Fibroblast of villous mesenchyme (primary cell): ENCODE results near the gene MTCH1. TPM values are rescaled to one million over a fixed set of nuclear protein-coding genes. Genes with fewer than 3 reads are reported as not detected.
A peak's percentile ranks its signal among the peaks of the same experiment; 100 is the strongest.

Experiments
- DNase-seq: peaks from one replicate; pipeline ENCODE4 v3.0.0-alpha.2; 2010; ENCODE audit warnings: low read depth
- H3K4me3 ChIP-seq: 2 replicates; pipeline ENCODE4 v1.5.1; 2011; ENCODE audit warnings: low read depth, mild to moderate bottlenecking, low read length
- total RNA-seq: library from RNA; depleted of rRNA; stranded (reverse); fragments of >200 nt; gene quantifications from 2 replicates; pipeline ENCODE4 v1.2.3, GENCODE V29; 2012
- TF ChIP-seq, protein P1 (sequence below): IDR thresholded peaks from 2 replicates; pipeline ENCODE4 v1.5.1; 2012; ENCODE audit warnings: low read depth, mild to moderate bottlenecking, low read length; ENCODE audit not compliant: insufficient read depth

MTCH1 gene
- total RNA-seq, 1 donor = 228 TPM

DNA sequence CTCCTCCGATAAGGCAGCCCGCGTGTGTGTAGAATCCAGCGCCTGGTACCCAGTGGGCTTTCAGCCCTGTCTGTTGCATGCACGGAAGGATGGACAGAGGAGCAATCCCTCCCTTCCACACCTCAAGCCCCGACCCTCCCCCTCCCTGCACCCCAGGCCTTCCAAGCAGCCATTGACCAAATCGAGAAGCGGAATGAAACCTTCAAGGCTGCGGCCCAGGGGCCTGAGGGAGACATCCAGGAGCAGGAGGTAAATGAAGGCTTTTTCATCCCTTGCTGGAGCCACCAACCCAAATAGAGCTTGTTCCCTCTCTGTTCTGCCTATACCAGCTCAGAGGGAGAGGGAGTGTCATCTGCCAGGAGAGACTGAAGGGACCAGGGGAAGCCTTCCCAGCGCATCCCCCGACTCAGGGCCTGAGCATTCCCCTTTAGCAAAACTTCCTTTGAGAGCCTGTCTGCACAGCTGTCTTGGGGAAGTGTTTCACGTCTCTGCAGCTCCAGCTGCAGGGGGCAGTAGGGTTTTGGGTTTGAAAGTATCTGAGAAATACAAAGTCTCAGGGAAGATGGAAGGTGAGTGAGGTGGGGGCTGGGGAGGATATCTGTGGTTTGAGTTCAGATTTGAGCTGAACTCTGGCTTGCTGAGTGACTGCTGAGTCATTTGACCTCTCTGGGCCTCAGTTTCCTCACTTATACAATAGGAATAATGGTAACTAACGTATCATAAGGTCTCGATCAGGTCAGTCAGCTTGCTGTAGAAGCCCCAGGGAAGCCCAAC lies 35.5 kb upstream of the MTCH1 start:
- peak; percentile 56 for DNase-seq
- H3K4me3 ChIP-seq = no peak overlapping the region
- TF ChIP-seq, protein P1, sequence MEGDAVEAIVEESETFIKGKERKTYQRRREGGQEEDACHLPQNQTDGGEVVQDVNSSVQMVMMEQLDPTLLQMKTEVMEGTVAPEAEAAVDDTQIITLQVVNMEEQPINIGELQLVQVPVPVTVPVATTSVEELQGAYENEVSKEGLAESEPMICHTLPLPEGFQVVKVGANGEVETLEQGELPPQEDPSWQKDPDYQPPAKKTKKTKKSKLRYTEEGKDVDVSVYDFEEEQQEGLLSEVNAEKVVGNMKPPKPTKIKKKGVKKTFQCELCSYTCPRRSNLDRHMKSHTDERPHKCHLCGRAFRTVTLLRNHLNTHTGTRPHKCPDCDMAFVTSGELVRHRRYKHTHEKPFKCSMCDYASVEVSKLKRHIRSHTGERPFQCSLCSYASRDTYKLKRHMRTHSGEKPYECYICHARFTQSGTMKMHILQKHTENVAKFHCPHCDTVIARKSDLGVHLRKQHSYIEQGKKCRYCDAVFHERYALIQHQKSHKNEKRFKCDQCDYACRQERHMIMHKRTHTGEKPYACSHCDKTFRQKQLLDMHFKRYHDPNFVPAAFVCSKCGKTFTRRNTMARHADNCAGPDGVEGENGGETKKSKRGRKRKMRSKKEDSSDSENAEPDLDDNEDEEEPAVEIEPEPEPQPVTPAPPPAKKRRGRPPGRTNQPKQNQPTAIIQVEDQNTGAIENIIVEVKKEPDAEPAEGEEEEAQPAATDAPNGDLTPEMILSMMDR = peak; percentile 70

DNA sequence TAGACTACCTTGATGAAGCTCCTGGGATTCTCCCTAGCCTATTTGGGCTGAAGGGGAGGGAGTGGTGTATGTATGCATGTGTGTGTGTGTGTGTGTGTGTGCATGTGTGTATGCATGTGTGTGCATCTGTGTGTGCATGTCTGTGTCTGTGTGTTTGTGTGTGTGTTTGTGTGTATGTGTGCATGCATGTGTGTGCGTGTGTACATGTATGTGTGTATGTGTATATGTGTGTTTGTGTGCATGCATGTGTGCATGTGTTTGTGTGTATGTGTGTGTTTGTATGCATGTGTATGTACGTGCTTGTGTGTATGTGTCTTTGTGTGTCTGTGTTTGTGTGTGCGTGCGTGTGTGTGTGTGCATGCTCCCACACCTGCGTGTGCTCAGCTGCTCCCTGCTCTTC lies 34.8 kb upstream of the MTCH1 start:
- TF ChIP-seq, protein P1 = no peak

DNA sequence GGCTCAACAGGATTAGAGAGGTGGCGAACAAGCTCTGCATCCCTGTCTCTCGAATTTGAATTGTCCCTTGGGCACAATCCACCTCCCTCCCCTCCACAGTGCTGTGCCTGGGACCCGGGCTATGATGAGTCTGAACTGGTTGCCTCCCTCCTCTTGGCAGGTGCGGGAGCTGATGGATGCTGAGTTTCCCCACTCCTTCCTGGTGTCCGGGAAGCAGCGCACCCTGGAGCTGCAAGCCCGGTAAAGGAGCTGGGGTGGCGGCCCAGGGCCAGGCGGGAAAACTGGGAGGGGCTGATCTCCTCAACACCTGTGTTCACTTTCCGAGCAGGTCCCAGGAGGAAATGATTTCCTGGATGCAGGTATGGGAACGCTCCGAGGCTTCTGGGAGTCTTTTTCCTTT lies 34.4 kb upstream of the MTCH1 start:
- H3K4me3 ChIP-seq = no peak overlapping the region
- TF ChIP-seq, protein P1 = no peak
- no peak for DNase-seq

More for the DNA sequence above, 34.8 kb upstream of the MTCH1 start:
- no peak overlapping the region for H3K4me3 ChIP-seq
- no peak for DNase-seq

DNA sequence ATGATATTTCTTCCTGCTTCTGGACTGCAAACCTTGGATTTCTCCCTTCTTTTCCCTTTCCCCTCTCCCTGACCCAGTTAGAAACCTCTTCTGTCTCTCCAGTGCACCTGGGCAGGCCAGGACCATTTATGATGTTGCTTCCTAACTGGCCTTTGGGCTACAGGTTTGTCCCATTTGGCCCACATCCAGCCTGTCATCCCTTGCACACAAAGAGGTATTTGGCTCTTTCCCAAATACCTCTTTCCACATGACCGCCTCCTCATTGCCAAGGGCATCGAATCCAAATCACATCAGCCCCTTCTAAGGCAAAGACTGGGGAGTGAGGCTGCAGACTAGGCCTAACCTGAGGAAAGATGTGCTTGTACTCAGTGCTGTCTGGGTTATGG lies 33.1 kb upstream of the MTCH1 start:
- TF ChIP-seq, protein P1 = no peak
- H3K4me3 ChIP-seq = no peak overlapping the region
- DNase-seq = no peak

DNA sequence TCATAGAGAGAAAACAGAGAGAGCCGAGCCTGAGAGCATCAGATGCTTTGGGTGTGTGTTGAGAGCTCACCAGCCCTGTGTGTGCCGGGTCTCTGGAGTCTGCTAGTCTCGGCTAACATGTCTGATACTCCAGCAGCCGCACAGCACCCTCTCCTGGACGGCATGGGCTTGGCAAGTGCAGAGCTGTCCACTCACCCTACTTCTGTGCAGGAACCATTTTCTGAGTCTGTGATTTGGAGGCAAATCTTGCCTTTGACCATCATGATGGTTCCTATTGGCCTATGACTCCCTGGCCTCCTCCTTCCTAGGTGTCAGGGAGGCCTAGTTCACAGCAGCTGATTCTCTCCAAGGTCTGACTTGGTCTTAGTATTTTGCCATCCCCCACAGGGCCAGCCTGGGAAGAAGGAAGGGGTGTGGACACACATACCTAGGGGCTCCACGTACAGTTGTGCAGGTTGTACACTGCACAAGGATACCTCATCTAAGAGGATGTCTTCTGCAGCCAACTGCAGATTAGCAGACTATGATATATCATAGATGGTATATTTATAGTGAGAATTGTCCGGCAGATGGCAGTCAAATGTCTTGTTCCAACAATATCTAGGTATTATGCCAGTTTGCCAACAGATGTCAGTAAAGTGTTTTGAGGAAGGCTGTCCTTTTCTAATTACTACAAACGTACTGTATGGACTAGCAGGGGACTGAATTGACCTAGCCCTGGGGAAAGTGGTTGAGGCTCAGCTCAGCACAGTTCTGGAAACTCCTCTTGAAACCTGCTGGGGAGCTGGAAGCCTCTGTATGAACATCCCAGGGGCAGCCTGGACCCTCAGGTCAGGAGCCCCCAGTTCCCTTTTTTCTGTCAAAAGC lies 32.4 kb upstream of the MTCH1 start:
- no peak overlapping the region for H3K4me3 ChIP-seq
- DNase-seq = peak; percentile 88
- TF ChIP-seq, protein P1 = peak; percentile 96

DNA sequence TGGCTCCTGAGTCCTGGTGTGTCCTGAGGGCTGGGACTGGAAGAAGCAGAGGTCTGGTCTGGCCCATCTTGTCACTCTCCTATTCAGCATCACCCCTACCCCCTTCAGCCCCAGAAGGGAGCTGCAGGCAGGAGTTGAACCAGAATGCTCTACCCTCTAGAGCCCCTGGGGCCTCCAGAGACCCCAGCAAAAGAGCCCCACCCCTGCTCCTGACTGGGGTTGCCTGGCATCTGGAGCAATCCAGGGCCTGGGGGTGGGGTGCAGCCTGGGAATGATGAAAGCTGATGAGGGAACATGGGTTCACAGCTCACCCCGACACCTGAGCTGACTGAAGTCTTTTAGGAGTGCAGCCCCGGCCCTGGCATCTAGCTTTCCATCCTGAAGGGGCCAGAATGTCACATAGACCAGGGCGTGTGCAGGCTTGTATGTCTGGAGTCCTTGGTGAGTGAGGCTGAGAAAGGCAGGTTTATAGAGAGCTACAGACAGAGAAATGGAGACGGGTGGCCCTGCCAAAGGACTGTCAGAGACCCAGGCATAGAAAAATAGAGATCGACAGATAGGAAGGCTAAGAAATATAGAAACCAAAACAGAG lies 31.7 kb upstream of the MTCH1 start:
- TF ChIP-seq, protein P1 = no peak
- H3K4me3 ChIP-seq = no peak overlapping the region
- no peak for DNase-seq
